PC-9 (cell line): ENCODE data around the gene TMEM120B.

Source experiments
- EZH2 ChIP-seq: fragments of 200-600 bp; sonication (generic); IDR thresholded peaks from 2 replicates; pipeline ENCODE4 v1.8.0; 2017; ENCODE audit warnings: antibody characterized with exemption, low read depth
- TF ChIP-seq, protein P1 (sequence below): fragments of 200-600 bp; sonication (generic); conservative IDR thresholded peaks from 2 replicates; pipeline ENCODE4 v1.6.1; 2017; ENCODE audit warnings: mixed run types, antibody characterized with exemption, mild to moderate bottlenecking, moderate library complexity

DNA sequence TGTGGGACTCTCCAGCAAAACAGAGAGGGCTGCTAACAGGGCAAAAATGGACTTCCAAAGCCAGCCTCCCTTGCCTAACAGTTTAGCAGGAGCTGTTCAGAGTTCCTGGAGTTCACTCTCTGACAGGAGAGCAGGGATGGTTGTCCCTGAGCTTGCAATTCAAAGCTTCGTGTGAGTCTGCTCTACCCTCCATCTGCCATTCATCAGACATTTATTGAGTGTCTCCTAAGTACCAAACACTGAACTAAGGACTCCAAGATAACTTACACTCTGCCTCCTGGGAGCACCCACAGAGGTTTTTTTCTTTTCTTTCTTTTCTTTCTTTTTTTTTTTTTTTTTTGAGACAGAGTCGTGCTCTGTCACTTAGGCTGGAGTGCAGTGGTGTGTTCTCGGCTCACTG is 52.3 kb downstream of the TMEM120B start:
- TF ChIP-seq, protein P1, sequence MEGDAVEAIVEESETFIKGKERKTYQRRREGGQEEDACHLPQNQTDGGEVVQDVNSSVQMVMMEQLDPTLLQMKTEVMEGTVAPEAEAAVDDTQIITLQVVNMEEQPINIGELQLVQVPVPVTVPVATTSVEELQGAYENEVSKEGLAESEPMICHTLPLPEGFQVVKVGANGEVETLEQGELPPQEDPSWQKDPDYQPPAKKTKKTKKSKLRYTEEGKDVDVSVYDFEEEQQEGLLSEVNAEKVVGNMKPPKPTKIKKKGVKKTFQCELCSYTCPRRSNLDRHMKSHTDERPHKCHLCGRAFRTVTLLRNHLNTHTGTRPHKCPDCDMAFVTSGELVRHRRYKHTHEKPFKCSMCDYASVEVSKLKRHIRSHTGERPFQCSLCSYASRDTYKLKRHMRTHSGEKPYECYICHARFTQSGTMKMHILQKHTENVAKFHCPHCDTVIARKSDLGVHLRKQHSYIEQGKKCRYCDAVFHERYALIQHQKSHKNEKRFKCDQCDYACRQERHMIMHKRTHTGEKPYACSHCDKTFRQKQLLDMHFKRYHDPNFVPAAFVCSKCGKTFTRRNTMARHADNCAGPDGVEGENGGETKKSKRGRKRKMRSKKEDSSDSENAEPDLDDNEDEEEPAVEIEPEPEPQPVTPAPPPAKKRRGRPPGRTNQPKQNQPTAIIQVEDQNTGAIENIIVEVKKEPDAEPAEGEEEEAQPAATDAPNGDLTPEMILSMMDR, result no peak
- TF ChIP-seq EZH2, result no peak
